ENCODE data around the gene FRMPD1.

DNA sequence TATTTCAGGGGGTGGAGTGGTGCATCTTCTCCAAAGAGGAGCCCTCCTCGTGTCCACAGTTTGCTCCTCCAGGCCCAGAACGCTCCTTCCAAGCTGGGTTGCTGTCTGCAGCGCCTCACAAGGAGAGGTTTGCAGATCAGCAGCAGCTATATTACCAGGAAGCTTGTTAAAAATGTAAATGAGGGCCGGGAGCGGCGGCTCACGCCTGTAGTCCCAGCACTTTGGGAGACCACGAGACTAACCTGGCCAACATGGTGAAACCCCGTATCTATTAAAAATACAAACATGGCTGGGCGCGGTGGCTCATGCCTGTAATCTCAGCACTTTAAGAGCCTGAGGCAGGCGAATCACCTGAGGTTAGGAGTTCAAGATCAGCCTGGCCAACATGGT, 25.0 kb upstream of the FRMPD1 start:
- TF ChIP-seq, protein P1, sequence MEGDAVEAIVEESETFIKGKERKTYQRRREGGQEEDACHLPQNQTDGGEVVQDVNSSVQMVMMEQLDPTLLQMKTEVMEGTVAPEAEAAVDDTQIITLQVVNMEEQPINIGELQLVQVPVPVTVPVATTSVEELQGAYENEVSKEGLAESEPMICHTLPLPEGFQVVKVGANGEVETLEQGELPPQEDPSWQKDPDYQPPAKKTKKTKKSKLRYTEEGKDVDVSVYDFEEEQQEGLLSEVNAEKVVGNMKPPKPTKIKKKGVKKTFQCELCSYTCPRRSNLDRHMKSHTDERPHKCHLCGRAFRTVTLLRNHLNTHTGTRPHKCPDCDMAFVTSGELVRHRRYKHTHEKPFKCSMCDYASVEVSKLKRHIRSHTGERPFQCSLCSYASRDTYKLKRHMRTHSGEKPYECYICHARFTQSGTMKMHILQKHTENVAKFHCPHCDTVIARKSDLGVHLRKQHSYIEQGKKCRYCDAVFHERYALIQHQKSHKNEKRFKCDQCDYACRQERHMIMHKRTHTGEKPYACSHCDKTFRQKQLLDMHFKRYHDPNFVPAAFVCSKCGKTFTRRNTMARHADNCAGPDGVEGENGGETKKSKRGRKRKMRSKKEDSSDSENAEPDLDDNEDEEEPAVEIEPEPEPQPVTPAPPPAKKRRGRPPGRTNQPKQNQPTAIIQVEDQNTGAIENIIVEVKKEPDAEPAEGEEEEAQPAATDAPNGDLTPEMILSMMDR (IDR thresholded peaks at IDR 0.05) = no peak
- TF ChIP-seq POLR2A (IDR thresholded peaks at IDR 0.05) = no peak
